IMR-90 (cell line): ENCODE measurements around the gene DNM1. TPM values are rescaled to one million over a fixed set of nuclear protein-coding genes. Genes with fewer than 3 reads are reported as not detected.

Experiments
- ATAC-seq: fragments of 200-7000 bp; cut with Tn5 transposase; 2 replicates; pipeline ENCODE4 v1.9.1; 2020; ENCODE audit warnings: low read depth, mild to moderate bottlenecking, moderate library complexity
- BruUV-seq: library from RNA; stranded (reverse); fragments of 400-500 nt; replicated peaks from 2 replicates; lab custom pipeline; 2021; lab: Mats Ljungman, UMichigan
- CTCF ChIA-PET: fragments of 300-600 bp; formaldehyde crosslinking; extraction: SDS; loops from one replicate; lab custom pipeline; 2021; ENCODE audit warnings: antibody characterized with exemption; lab: Yijun Ruan, JAX
- POLR2A ChIA-PET: fragments of 300-600 bp; sonication (Branson Sonifier 250); formaldehyde crosslinking; loops from one replicate; lab custom pipeline; 2022; ENCODE audit warnings: antibody characterized with exemption; ENCODE audit not compliant: unreplicated experiment; lab: Charles Lee
- DNase-seq: peaks from one replicate; pipeline ENCODE4 v3.0.0; 2013
- H2AFZ ChIP-seq: replicated peaks from 2 replicates; pipeline ENCODE3; 2013; ENCODE audit warnings: low read length, mild to moderate bottlenecking; ENCODE audit not compliant: poor library complexity
- H2AK5ac ChIP-seq: 2 replicates; pipeline ENCODE4 v1.6.1; 2013; ENCODE audit warnings: low read depth, low read length, inconsistent platforms
- H2AK9ac ChIP-seq: replicated peaks from 2 replicates; pipeline ENCODE3; 2013; ENCODE audit warnings: mild to moderate bottlenecking, low read depth, low read length, moderate library complexity; ENCODE audit not compliant: poor library complexity
- H2BK120ac ChIP-seq: 2 replicates; pipeline ENCODE4 v1.6.1; 2013; ENCODE audit warnings: low read depth, low read length, inconsistent platforms
- H2BK15ac ChIP-seq: 3 replicates; pipeline ENCODE4 v1.6.1; 2013; ENCODE audit warnings: low read depth, low read length, inconsistent platforms
- H2BK20ac ChIP-seq: 2 replicates; pipeline ENCODE4 v1.6.1; 2013; ENCODE audit warnings: low read depth, mild to moderate bottlenecking, inconsistent platforms, low read length, moderate library complexity
- H2BK5ac ChIP-seq: 2 replicates; pipeline ENCODE4 v1.6.1; 2013; ENCODE audit warnings: mild to moderate bottlenecking, low read depth, low read length, inconsistent platforms; ENCODE audit not compliant: poor library complexity, severe bottlenecking
- H3K14ac ChIP-seq: replicated peaks from 2 replicates; pipeline ENCODE4 v1.6.1; 2013; ENCODE audit warnings: low read depth, low read length, inconsistent platforms
- H3K18ac ChIP-seq: 2 replicates; pipeline ENCODE4 v1.6.1; 2013; ENCODE audit warnings: low read depth, low read length, control low read depth
- H3K23ac ChIP-seq: 2 replicates; pipeline ENCODE4 v1.6.1; 2013; ENCODE audit warnings: low read depth, low read length, inconsistent platforms
- H3K27ac ChIP-seq: 2 replicates; pipeline ENCODE4 v1.5.1; 2013; ENCODE audit warnings: mild to moderate bottlenecking, control low read depth, low read length; ENCODE audit not compliant: insufficient read depth
- H3K27me3 ChIP-seq: 2 replicates; pipeline ENCODE4 v1.6.1; 2013; ENCODE audit warnings: low read length; ENCODE audit not compliant: control insufficient read depth, insufficient read depth
- H3K36me3 ChIP-seq: 2 replicates; pipeline ENCODE4 v1.6.1; 2013; ENCODE audit warnings: low read length, mixed read lengths; ENCODE audit not compliant: control insufficient read depth, insufficient read depth
- H3K4ac ChIP-seq: 2 replicates; pipeline ENCODE4 v1.6.1; 2013; ENCODE audit warnings: low read depth, low read length, inconsistent platforms
- H3K4me1 ChIP-seq: 2 replicates; pipeline ENCODE4 v1.6.1; 2013; ENCODE audit warnings: low read length, mixed read lengths; ENCODE audit not compliant: control insufficient read depth, insufficient read depth
- H3K4me2 ChIP-seq: 2 replicates; pipeline ENCODE4 v1.6.1; 2013; ENCODE audit warnings: low read depth, mild to moderate bottlenecking, control low read depth, low read length, moderate library complexity
- H3K4me3 ChIP-seq: 2 replicates; pipeline ENCODE4 v1.5.1; 2013; ENCODE audit warnings: low read depth, mild to moderate bottlenecking, control low read depth, low read length, moderate library complexity; ENCODE audit not compliant: insufficient read depth
- H3K56ac ChIP-seq: 2 replicates; pipeline ENCODE4 v1.6.1; 2013; ENCODE audit warnings: low read length, inconsistent platforms; ENCODE audit not compliant: insufficient read depth; ENCODE audit errors: extremely low read depth
- H3K79me1 ChIP-seq, 2 experiments: 2 replicates each; pipeline ENCODE4 v1.6.1; 2013; ENCODE audit warnings: low read length in 2 of 2, inconsistent platforms in 1 of 2, low read depth in 1 of 2
- H3K9ac ChIP-seq: 2 replicates; pipeline ENCODE4 v1.6.1; 2013; ENCODE audit warnings: low read depth, low read length, control low read depth
- H3K9me1 ChIP-seq: 2 replicates; pipeline ENCODE4 v1.6.1; 2013; ENCODE audit warnings: low read length, inconsistent platforms; ENCODE audit not compliant: insufficient read depth
- H3K9me3 ChIP-seq: 2 replicates; pipeline ENCODE4 v1.6.1; 2013; ENCODE audit warnings: low read length; ENCODE audit not compliant: control insufficient read depth, insufficient read depth
- H4K20me1 ChIP-seq: 2 replicates; pipeline ENCODE4 v1.6.1; 2013; ENCODE audit warnings: low read length, inconsistent platforms; ENCODE audit not compliant: insufficient read depth
- H4K5ac ChIP-seq: 2 replicates; pipeline ENCODE4 v1.6.1; 2013; ENCODE audit warnings: mild to moderate bottlenecking, low read depth, low read length, control low read depth
- H4K8ac ChIP-seq, 2 experiments: 2 replicates each; pipeline ENCODE4 v1.6.1; 2013; ENCODE audit warnings: low read depth in 2 of 2, low read length in 2 of 2, control low read depth in 1 of 2, inconsistent platforms in 1 of 2
- H4K91ac ChIP-seq: 2 replicates; pipeline ENCODE4 v1.6.1; 2013; ENCODE audit warnings: low read depth, low read length, inconsistent platforms; ENCODE audit not compliant: insufficient read depth
- BHLHE40 ChIP-seq: fragments of 150-350 bp; IDR thresholded peaks from 2 replicates; pipeline ENCODE4 v1.6.1; 2016; ENCODE audit warnings: mild to moderate bottlenecking, low read depth, low read length
- CEBPB ChIP-seq: IDR thresholded peaks from 2 replicates; pipeline ENCODE4 v1.6.1; 2012; ENCODE audit warnings: low read depth, low read length, improper control_type of control experiment
- CTCF ChIP-seq: conservative IDR thresholded peaks from 2 replicates; pipeline ENCODE4 v1.5.1; 2012; ENCODE audit warnings: mild to moderate bottlenecking, low read depth, low read length, improper control_type of control experiment
- MAFK ChIP-seq: IDR thresholded peaks from 2 replicates; pipeline ENCODE4 v1.6.1; 2012; ENCODE audit warnings: low read depth, low read length, improper control_type of control experiment
- MAZ ChIP-seq: IDR thresholded peaks from 2 replicates; pipeline ENCODE4 v1.6.1; 2012; ENCODE audit warnings: low read depth, mild to moderate bottlenecking, low read length, improper control_type of control experiment, moderate library complexity, borderline replicate concordance
- MXI1 ChIP-seq: IDR thresholded peaks from 2 replicates; pipeline ENCODE4 v1.6.1; 2012; ENCODE audit warnings: low read depth, mild to moderate bottlenecking, low read length, moderate library complexity, borderline replicate concordance
- NFE2L2 ChIP-seq: fragments of 150-350 bp; IDR thresholded peaks from 2 replicates; pipeline ENCODE4 v1.6.1; 2016; ENCODE audit warnings: low read depth, mild to moderate bottlenecking, low read length
- POLR2A ChIP-seq: IDR thresholded peaks from 2 replicates; pipeline ENCODE4 v1.6.1; 2012; ENCODE audit warnings: mild to moderate bottlenecking, low read depth, low read length
- RCOR1 ChIP-seq: IDR thresholded peaks from 2 replicates; pipeline ENCODE4 v1.6.1; 2012; ENCODE audit warnings: mild to moderate bottlenecking, low read length, improper control_type of control experiment; ENCODE audit not compliant: insufficient replicate concordance
- RFX5 ChIP-seq: IDR thresholded peaks from 2 replicates; pipeline ENCODE4 v1.8.0; 2012; ENCODE audit warnings: low read depth, mild to moderate bottlenecking, low read length, moderate library complexity
- SMC3 ChIP-seq: fragments of 150-350 bp; IDR thresholded peaks from 2 replicates; pipeline ENCODE4 v1.6.1; 2016; ENCODE audit warnings: low read depth, mild to moderate bottlenecking, antibody characterized with exemption, low read length, moderate library complexity
- USF2 ChIP-seq: fragments of 150-350 bp; IDR thresholded peaks from 2 replicates; pipeline ENCODE4 v1.6.1; 2017; ENCODE audit warnings: mild to moderate bottlenecking, antibody characterized with exemption, low read length, low read depth
- WGBS, 2 experiments: methylation state at CpG; one replicate each; pipeline versions ENCODE4 v1.1.5 to v1.1.7; 2013; ENCODE audit warnings: missing lambda C conversion rate in 2 of 2; ENCODE audit not compliant: insufficient read length in 1 of 2; ENCODE audit errors: extremely low coverage in 2 of 2; 5-methylcytosine and 5-hydroxymethylcytosine counted together
- dilution Hi-C: fragments of 300-500 bp; cut with HindIII; formaldehyde crosslinking; loops from one replicate; pipeline ENCODE4 v1.14.3; 2018; ENCODE audit warnings: low sequenced_read_pairs; ENCODE audit not compliant: unreplicated experiment
- in situ Hi-C: fragments of 300-500 bp; cut with MboI; formaldehyde crosslinking; loops from 3 replicates; pipeline ENCODE4 v1.14.3; 2019; ENCODE audit warnings: low sequenced_read_pairs, inconsistent platforms, mixed read lengths
- intact Hi-C: fragments of 100-400 bp; cut with micrococcal nuclease; formaldehyde crosslinking; loops from 2 replicates; pipeline ENCODE4 v1.10.0; 2022
- polyA plus RNA-seq, 3 experiments: library from polyadenylated mRNA; depleted of rRNA; stranded (reverse); fragments of >200 nt; gene quantifications; 2 replicates each; pipeline ENCODE4 v1.2.3, GENCODE V29; 2012; ENCODE audit warnings: low replicate concordance in 1 of 3
- total RNA-seq: library from RNA; depleted of rRNA; stranded (reverse); fragments of >200 nt; gene quantifications from 2 replicates; pipeline ENCODE4 v1.2.3, GENCODE V29; 2012
- TF ChIP-seq, protein P1 (sequence below): fragments of 150-350 bp; IDR thresholded peaks from 2 replicates; pipeline ENCODE4 v1.6.1; 2016; ENCODE audit warnings: low read depth, mild to moderate bottlenecking, low read length, moderate library complexity, borderline replicate concordance

DNM1 gene
- total and polyA plus RNA-seq, 2 of the 4 experiments (the other 2 are of a cell fraction), result 13.6 to 17.7 TPM

DNA sequence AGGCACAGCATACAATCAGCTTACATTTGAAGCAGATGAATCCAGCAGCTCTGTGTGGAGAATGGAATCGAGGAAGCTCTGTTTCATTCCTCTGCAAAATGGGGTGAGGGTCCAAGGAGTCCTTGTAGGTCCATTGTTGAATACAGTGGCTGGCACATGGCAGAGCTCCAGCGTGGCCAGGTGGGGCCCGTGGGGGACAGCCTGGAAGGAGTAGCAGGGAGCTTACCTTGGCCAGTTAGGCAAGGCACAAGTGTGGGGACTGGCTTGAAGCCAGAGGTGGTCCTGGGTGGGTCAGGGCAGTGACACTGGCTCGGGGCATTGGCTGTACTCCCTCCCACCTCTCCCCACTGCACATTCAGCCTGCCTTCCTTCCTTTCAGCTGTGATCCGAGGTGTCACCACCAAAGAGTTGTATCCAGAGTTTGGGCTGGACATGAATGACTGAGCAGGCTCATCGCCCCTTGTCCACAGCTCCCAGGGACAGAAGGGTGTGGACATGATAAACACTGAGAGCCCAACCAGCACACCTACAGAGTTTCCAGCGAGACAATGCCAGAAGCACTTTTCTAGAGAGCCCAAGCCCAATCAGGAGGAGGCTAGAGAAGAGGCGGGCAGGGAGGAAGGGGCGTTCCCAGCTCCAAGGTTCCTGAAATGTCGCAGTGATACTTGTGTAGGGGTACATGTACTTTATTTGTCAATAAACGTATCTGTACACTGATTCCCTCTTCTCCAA is 85.3 kb downstream of the DNM1 start:
- dilution Hi-C loops, result no loop called here
- ATAC-seq (no peak), DNase-seq (no peak)
- Histone ChIP-seq H3K4me3 (no peak overlapping the region), H2BK20ac (no peak overlapping the region), H4K8ac (no peak overlapping the region), H3K27ac (no peak overlapping the region), H3K18ac (no peak overlapping the region), H3K4me2 (no peak overlapping the region), H3K9me1 (peaks cover 8% of the 10 kb centered on the region), H3K23ac (no peak overlapping the region), H2AK5ac (no peak overlapping the region), H3K56ac (no peak overlapping the region; the same call in 1 of the 2 replicates), H3K79me1 (peaks cover 0 to 11% of the 10 kb centered on the region in 2 experiments; a peak in 2 of 4 replicates), H3K9me3 (no peaks in the 10 kb centered on the region), H3K4me1 (no peaks in the 10 kb centered on the region), H2AK9ac (peak overlapping the region; percentile 24), H2BK120ac (no peak overlapping the region), H4K5ac (no peak overlapping the region), H2BK5ac (no peak overlapping the region), H4K91ac (no peak overlapping the region), H3K27me3 (no peaks in the 10 kb centered on the region), H3K9ac (no peak overlapping the region), H3K36me3 (peaks cover 27% of the 10 kb centered on the region), H3K14ac (no peak overlapping the region), H2BK15ac (no peak overlapping the region), H4K20me1 (no peaks in the 10 kb centered on the region), H2AFZ (no peak overlapping the region), H3K4ac (no peak overlapping the region)
- TF ChIP-seq CTCF (no peak), CEBPB (no peak), NFE2L2 (no peak), BHLHE40 (no peak), RCOR1 (no peak), MAZ (no peak), RFX5 (no peak), POLR2A (no peak), MAFK (no peak), SMC3 (no peak), USF2 (no peak), MXI1 (no peak)
- TF ChIP-seq, protein P1, sequence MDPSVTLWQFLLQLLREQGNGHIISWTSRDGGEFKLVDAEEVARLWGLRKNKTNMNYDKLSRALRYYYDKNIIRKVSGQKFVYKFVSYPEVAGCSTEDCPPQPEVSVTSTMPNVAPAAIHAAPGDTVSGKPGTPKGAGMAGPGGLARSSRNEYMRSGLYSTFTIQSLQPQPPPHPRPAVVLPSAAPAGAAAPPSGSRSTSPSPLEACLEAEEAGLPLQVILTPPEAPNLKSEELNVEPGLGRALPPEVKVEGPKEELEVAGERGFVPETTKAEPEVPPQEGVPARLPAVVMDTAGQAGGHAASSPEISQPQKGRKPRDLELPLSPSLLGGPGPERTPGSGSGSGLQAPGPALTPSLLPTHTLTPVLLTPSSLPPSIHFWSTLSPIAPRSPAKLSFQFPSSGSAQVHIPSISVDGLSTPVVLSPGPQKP, result no peak
- intact Hi-C loops, result no loop called here
- ChIA-PET CTCF (interaction anchor here (1.2 kb wide), 1 partner anchor 53 kb away, joined by 4 read pairs; no protein-coding TSS in a partner anchor), POLR2A (no interaction called here)
- WGBS, 2 experiments, result 100% methylated on average over 2 of the region's 11 CpGs; no CpG with 5 or more reads in 1 of the 2 experiments
- no TSS peak for BruUV-seq
- in situ Hi-C loops, result no loop called here
